ENCODE measurements around the gene EPB41L2.

Gene EPB41L2

GRCh38 chr6:131007286-131007685 lies 55.8 kb downstream of the EPB41L2 start:
- H3K4me3 Mint-ChIP-seq, result no peak overlapping the region
- H3K27me3 Mint-ChIP-seq, result no peaks in the 10 kb centered on the region
- peaks cover 20% of the 10 kb centered on the region for H3K4me1 Mint-ChIP-seq
- H3K9me3 Mint-ChIP-seq, result peaks cover 17% of the 10 kb centered on the region
- no peak for ATAC-seq
- H3K36me3 Mint-ChIP-seq, result peaks cover 40% of the 10 kb centered on the region
- no peak overlapping the region for H3K27ac Mint-ChIP-seq

DNA sequence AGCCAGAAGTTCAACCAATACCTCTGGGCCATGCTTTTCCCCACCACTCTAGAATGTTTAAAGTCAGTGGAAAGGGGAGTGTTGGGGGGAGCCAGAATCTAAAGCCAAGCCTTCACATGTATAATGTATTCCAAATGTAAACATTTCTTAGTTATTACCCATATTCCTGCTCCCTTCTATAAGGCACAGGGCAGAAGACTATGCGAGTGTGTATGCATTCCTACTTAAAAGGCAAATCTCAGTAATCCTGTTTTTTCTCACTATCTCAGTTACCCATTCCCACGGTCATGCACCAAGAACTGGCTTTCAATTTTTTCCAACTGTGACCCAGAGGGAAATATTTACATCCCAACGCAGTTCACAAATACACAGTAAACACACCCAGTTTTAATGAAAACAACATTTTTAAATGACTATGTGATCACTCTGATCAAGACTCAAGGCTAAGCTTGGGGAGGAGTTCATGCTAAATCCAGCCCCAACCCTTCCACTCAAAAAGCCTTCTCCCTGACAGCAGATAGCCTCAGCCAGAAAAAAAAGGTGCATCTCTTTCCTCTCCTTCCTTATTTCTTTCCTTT lies 57.5 kb downstream of the EPB41L2 start:
- Mint-ChIP-seq H3K27ac (no peak overlapping the region), H3K4me3 (no peak overlapping the region), H3K4me1 (peaks cover 33% of the 10 kb centered on the region), H3K27me3 (no peaks in the 10 kb centered on the region), H3K9me3 (peaks cover 17% of the 10 kb centered on the region), H3K36me3 (peaks cover 34% of the 10 kb centered on the region)
- ATAC-seq, result no peak

DNA sequence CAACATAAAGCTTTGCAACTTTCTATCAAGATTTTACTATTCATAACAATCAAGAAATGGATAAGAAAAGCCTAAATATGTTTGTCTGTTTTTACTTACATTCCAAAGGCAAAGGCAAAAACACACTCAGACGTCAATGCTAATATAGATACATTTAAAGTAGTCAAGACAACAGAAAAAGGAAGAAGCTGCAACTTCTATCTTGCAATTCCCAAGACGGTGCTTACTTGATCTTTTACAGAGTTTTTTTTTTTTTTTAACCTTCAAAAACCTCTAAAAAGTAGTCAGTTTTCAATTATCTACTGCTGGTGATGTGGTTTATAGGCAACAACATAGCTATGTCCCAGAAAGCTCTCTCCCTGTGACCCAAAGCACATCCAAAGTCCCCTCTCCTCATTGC lies 58.1 kb downstream of the EPB41L2 start:
- peaks cover 33% of the 10 kb centered on the region for H3K36me3 Mint-ChIP-seq
- H3K4me3 Mint-ChIP-seq, result no peak overlapping the region
- no peak for ATAC-seq
- no peaks in the 10 kb centered on the region for H3K27me3 Mint-ChIP-seq
- no peak overlapping the region for H3K27ac Mint-ChIP-seq
- H3K4me1 Mint-ChIP-seq, result peaks cover 33% of the 10 kb centered on the region
- H3K9me3 Mint-ChIP-seq, result peaks cover 17% of the 10 kb centered on the region

DNA sequence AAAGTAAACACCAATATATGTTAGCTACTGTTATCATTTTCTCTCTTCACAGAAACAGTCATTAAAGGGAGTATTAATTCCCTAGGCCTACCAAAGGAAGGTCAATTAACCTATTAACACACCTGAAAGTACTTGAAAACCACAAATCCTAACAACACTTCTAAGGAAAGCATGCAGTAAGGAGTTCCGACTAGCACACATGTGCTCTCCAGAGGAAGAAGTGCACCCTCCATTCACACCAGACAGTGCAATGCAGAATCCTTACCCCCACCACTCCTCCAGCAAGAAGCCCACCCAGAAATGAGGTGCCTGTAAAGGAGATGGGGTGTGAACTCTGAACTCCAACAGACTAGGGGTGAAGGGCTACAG lies 58.7 kb downstream of the EPB41L2 start:
- Mint-ChIP-seq H3K4me3 (no peak overlapping the region), H3K9me3 (peaks cover 15% of the 10 kb centered on the region), H3K27ac (no peak overlapping the region), H3K4me1 (peaks cover 33% of the 10 kb centered on the region), H3K36me3 (peaks cover 28% of the 10 kb centered on the region), H3K27me3 (no peaks in the 10 kb centered on the region)
- no peak for ATAC-seq

- Mint-ChIP-seq H3K4me3 (no peak overlapping the region), H3K27ac (no peak overlapping the region), H3K4me1 (peaks cover 33% of the 10 kb centered on the region), H3K36me3 (peaks cover 21% of the 10 kb centered on the region), H3K9me3 (peaks cover 13% of the 10 kb centered on the region), H3K27me3 (no peaks in the 10 kb centered on the region)
- no peak for ATAC-seq
Observed at GRCh38 chr6:131003488-131004386, 59.3 kb downstream of the EPB41L2 start.

GRCh38 chr6:131002661-131002980 lies 60.4 kb downstream of the EPB41L2 start:
- no peak overlapping the region for H3K4me3 Mint-ChIP-seq
- ATAC-seq, result no peak
- H3K4me1 Mint-ChIP-seq, result peaks cover 33% of the 10 kb centered on the region
- peaks cover 11% of the 10 kb centered on the region for H3K9me3 Mint-ChIP-seq
- peaks cover 12% of the 10 kb centered on the region for H3K36me3 Mint-ChIP-seq
- no peak overlapping the region for H3K27ac Mint-ChIP-seq
- H3K27me3 Mint-ChIP-seq, result no peaks in the 10 kb centered on the region

DNA sequence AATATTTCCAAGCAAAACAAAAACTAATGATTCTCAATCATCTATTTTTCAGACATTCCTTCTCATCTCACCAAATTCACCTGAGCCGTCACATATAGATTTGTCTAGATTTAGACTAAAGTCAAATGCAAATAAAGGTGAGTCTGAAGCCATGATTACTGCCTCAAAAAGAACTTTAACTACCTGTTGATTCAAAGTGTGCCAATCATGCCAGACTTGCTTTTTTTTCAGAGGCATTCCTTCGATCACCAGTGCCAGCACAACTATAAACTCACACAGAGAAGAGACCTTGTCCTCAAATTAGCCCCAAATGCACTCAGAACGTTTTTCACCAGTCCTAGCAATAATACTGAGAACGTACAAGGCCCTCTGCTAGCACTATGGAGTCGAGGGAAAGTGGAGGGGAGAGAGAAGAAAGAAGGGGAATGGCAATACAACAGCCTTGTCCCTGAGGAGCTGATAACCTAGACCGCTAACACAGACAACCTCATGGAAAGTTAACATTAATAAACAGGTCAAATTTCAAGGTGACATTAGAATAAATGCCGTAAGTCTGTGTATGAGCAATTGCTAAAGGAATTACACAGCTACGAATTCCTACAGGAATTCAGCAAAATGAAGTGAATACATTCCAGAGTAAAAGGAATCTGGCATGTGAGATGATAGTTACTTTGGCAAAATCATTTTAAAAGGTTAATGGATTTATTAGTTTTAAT lies 60.9 kb downstream of the EPB41L2 start:
- H3K36me3 Mint-ChIP-seq, result peaks cover 7% of the 10 kb centered on the region
- H3K9me3 Mint-ChIP-seq, result peaks cover 6% of the 10 kb centered on the region
- H3K27me3 Mint-ChIP-seq, result no peaks in the 10 kb centered on the region
- no peak for ATAC-seq
- H3K4me1 Mint-ChIP-seq, result peaks cover 38% of the 10 kb centered on the region
- no peak overlapping the region for H3K27ac Mint-ChIP-seq
- no peak overlapping the region for H3K4me3 Mint-ChIP-seq

GRCh38 chr6:131001111-131001736 lies 61.8 kb downstream of the EPB41L2 start:
- Mint-ChIP-seq H3K27me3 (no peaks in the 10 kb centered on the region), H3K36me3 (no peaks in the 10 kb centered on the region), H3K27ac (no peak overlapping the region), H3K9me3 (no peaks in the 10 kb centered on the region), H3K4me1 (peaks cover 39% of the 10 kb centered on the region), H3K4me3 (no peak overlapping the region)
- ATAC-seq, result no peak

- peaks cover 33% of the 10 kb centered on the region for H3K4me1 Mint-ChIP-seq
- no peaks in the 10 kb centered on the region for H3K27me3 Mint-ChIP-seq
- peaks cover 2% of the 10 kb centered on the region for H3K9me3 Mint-ChIP-seq
- no peak overlapping the region for H3K4me3 Mint-ChIP-seq
- H3K36me3 Mint-ChIP-seq, result peaks cover 4% of the 10 kb centered on the region
- no peak overlapping the region for H3K27ac Mint-ChIP-seq
- no peak for ATAC-seq
Observed at GRCh38 chr6:131000544-131000943, 62.5 kb downstream of the EPB41L2 start.

DNA sequence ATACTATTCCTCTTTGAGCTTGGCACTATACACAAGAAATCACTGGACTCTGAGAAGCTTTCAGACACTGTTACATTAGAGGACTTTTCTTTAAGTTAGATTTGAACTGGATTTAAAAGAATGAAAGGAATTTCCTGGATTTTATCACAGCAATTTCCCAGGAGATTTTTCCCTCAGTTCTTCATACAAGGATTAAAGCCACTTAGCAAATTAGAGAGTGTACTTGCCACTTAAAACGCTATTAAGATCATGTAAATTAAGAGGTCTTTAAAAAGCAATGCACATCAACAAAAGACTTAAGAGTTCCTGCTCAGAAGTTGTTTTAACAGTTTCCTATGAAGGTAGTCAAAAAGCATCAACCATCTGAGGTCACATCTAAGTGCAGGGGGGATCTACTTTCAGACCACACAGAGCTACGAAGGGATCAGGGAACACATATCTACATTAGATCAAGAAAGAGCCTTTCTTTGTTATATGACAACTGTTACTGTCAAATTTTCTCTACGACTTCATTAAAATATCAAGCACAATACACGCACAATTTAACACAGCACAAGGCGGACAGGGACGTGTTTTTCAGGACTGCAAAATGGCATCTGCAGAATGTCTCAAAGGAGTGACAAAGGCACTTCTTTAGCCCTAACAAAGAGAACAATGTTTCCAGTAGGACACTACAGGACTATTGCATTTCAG lies 65.8 kb downstream of the EPB41L2 start:
- Mint-ChIP-seq H3K9me3 (peaks cover 2% of the 10 kb centered on the region), H3K36me3 (peaks cover 15% of the 10 kb centered on the region), H3K27ac (no peak overlapping the region), H3K4me1 (peaks cover 19% of the 10 kb centered on the region), H3K4me3 (no peak overlapping the region), H3K27me3 (no peaks in the 10 kb centered on the region)
- no peak for ATAC-seq

DNA sequence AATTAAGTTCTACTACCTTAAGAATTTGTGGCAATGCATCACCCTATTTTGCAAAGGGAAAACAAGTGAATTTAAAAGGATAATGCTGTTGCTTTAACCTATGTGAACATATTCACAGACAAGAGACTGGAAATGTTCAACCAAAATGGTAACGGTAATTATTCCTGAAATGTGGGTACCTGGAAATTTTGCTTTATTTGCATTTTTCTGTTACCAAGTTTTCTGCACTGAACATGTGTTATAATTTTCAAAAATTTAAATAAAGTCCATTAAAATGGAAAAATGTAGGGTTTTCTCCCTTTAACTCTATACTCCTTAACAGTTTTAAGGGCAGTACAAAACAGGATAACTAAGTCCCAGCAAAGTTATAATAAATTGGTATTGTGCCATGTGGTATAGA lies 66.4 kb downstream of the EPB41L2 start:
- Mint-ChIP-seq H3K27me3 (no peaks in the 10 kb centered on the region), H3K36me3 (peaks cover 15% of the 10 kb centered on the region), H3K27ac (no peak overlapping the region), H3K4me1 (peaks cover 15% of the 10 kb centered on the region), H3K9me3 (peaks cover 2% of the 10 kb centered on the region), H3K4me3 (no peak overlapping the region)
- ATAC-seq, result no peak

DNA sequence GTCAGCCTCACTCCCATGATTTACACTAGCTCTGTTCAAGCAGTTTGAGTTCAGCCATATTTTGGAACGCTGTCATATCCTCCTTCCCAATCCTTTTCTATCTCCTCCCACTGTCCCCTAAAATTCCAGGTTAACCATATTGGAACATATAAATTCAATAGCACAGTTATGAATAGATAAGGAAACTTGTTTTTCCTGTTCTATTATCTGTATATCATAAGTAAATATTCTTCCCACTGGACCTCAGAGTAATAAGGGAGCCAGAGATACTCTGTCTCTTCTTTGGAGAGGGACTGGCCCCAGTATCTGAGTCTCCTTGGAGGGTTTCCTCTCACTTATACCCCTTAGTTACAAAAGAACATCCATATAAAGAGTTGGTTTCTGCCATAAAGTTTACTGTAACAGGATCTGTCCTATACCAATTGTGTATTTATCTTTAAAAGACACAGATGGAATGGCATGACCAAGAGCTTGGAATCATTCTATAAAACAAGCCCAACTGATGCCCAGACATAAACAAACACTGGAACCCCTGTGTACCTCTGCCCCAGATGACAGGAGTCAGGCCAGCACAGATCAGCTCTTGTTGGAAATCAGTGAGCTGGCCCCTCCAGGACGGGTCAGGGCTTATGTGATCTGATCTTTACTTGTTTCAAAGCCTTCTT lies 67.1 kb downstream of the EPB41L2 start:
- peaks cover 19% of the 10 kb centered on the region for H3K36me3 Mint-ChIP-seq
- H3K27me3 Mint-ChIP-seq, result no peaks in the 10 kb centered on the region
- no peak overlapping the region for H3K4me3 Mint-ChIP-seq
- peaks cover 5% of the 10 kb centered on the region for H3K9me3 Mint-ChIP-seq
- H3K27ac Mint-ChIP-seq, result no peak overlapping the region
- H3K4me1 Mint-ChIP-seq, result peaks cover 8% of the 10 kb centered on the region
- no peak for ATAC-seq

GRCh38 chr6:130994319-130995097 lies 68.5 kb downstream of the EPB41L2 start:
- peaks cover 6% of the 10 kb centered on the region for H3K4me1 Mint-ChIP-seq
- peaks cover 19% of the 10 kb centered on the region for H3K36me3 Mint-ChIP-seq
- no peaks in the 10 kb centered on the region for H3K27me3 Mint-ChIP-seq
- ATAC-seq, result no peak
- peaks cover 5% of the 10 kb centered on the region for H3K9me3 Mint-ChIP-seq
- H3K4me3 Mint-ChIP-seq, result no peak overlapping the region
- H3K27ac Mint-ChIP-seq, result no peak overlapping the region

- Mint-ChIP-seq H3K4me3 (no peak overlapping the region), H3K4me1 (peaks cover 6% of the 10 kb centered on the region), H3K27ac (no peak overlapping the region), H3K36me3 (peaks cover 19% of the 10 kb centered on the region), H3K9me3 (peaks cover 5% of the 10 kb centered on the region), H3K27me3 (no peaks in the 10 kb centered on the region)
- ATAC-seq, result no peak
Observed at GRCh38 chr6:130993292-130993765, 69.7 kb downstream of the EPB41L2 start.

All from stimulated activated memory B cell treated with anti-CD40 and anti-IgM and Interleukin-4, amounts not matched to agents 10 μg/mL and 1 μg/mL and 100 μg/mL, for 72 hours (primary cell).